Duodenal mucosa (tissue), 2 donors: ENCODE measurements around the gene STAC3.

ENCODE experiments used
- H3K27ac ChIP-seq: one replicate; pipeline ENCODE4 v1.7.0; 2013; ENCODE audit warnings: low read depth, low read length
- H3K27me3 ChIP-seq, 2 donors: one replicate each; pipeline ENCODE4 v1.7.0; 2013; ENCODE audit warnings: low read length in 2 of 2, control low read depth in 1 of 2; ENCODE audit not compliant: insufficient read depth in 2 of 2, control insufficient read depth in 1 of 2
- H3K36me3 ChIP-seq, 2 donors: one replicate each; pipeline ENCODE4 v1.7.0; 2013; ENCODE audit warnings: low read length in 2 of 2, control low read depth in 1 of 2; ENCODE audit not compliant: insufficient read depth in 2 of 2, control insufficient read depth in 1 of 2
- H3K4me1 ChIP-seq, 2 donors: one replicate each; pipeline ENCODE4 v1.7.0; 2013; ENCODE audit warnings: low read length in 2 of 2, control low read depth in 1 of 2; ENCODE audit not compliant: insufficient read depth in 2 of 2, control insufficient read depth in 1 of 2
- H3K4me3 ChIP-seq, 2 donors: one replicate each; pipeline ENCODE4 v1.7.0; 2013; ENCODE audit warnings: low read length in 2 of 2, low read depth in 1 of 2
- H3K9ac ChIP-seq, 2 donors: one replicate each; pipeline ENCODE4 v1.7.0; 2013; ENCODE audit warnings: low read length in 2 of 2, low read depth in 1 of 2
- H3K9me3 ChIP-seq, 2 donors: one replicate each; pipeline ENCODE4 v1.7.0; 2013; ENCODE audit warnings: low read length in 2 of 2, control low read depth in 1 of 2; ENCODE audit not compliant: control insufficient read depth in 1 of 2

STAC3 gene

DNA sequence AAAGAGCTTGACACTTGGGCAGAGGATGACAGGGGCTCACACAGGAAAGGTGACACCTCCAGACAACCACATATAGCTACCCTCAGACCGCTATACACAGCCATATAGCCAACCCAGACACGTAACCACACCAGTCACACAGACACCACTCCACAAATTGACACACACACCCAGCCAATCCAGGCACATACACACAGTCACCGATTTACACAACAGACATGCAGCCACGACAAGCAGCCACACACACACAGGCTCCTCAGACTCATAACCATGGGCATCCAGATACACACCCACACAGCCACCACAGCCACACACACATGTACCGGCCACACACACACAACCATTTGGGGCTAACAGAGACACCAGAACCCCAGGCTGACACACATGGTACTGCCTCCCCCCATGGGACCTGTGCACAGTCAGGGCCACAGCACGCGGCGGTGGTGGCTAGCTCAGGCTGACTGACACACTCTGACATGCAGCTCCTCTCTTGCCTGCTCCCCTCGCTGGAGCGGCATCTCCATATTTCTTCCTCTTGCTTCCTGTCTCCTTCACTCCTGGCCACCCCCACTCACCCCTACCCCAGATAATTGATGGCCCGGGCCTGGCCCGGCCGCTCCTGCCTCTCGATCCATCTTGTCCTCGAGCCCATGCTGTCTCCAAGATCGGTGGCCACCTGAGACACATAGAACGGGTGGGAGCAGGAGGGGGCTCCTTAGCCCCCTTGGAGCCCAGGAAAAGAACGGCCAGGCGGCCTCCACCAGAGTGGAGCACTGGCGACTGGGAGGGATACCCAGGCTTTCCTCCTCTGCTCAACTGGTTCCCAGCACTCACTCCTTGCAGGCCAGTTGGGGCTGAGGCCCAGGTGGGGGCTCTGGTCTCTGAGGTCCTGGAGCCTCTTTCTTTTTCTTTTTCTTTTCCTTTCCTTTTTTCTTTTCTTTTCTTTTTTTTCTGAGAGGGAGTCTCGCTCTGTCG lies 27.5 kb downstream of the STAC3 start:
- H3K4me3 ChIP-seq = no peak overlapping the region
- peaks cover 71 to 86% of the 10 kb centered on the region in 2 donors for H3K27me3 ChIP-seq
- no peak overlapping the region for H3K9ac ChIP-seq
- H3K27ac ChIP-seq = no peak overlapping the region
- peaks cover 10 to 11% of the 10 kb centered on the region in 2 donors for H3K4me1 ChIP-seq
- H3K36me3 ChIP-seq = no peaks in the 10 kb centered on the region
- no peaks in the 10 kb centered on the region for H3K9me3 ChIP-seq

DNA sequence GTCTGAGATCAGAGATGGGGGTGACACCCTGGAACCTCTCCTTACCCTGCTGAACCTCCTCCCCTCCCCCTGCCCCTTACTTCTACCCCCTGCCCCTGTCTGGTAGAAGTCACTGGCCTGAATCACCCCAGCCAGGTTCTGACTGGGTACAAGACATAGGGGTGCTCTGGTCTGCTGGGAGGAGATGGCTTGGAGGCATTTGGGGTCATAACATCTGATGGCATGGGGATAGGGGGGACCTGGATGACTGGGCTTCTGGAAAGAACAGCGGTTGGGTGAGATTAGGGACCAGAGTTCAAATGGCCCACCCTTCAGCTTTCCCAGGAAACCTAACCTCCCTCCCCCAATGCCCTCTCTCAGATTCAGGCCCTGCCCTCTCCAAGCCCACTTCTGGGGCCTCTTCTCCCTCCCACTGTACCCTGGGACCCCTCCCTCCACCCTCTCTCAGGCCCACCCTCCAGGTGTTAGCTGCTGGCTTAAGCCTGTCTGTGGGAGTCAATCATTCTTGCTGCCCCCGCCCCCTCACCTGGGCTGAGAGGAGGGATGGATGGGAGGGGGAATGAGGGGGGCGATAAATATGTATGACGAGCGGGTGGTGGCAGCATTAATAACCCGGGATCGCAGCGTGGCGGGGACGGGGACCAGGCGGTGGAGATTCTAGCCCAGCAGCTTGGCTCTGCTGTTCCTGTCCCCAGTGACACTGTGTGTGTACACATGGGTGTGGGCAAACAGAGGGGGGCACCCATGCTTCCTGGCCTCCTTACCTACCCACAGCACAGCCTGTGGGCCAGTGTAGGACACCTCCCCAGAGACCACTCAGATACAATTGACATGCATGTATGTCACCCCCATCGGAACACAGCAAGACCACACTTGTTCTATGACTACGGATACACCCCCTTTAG lies 28.4 kb downstream of the STAC3 start:
- Histone ChIP-seq H3K27me3 (peaks cover 80 to 93% of the 10 kb centered on the region in 2 donors), H3K4me3 (no peak overlapping the region), H3K27ac (no peak overlapping the region), H3K9ac (no peak overlapping the region), H3K36me3 (no peaks in the 10 kb centered on the region), H3K9me3 (no peaks in the 10 kb centered on the region), H3K4me1 (peaks cover 9 to 13% of the 10 kb centered on the region in 2 donors)

DNA sequence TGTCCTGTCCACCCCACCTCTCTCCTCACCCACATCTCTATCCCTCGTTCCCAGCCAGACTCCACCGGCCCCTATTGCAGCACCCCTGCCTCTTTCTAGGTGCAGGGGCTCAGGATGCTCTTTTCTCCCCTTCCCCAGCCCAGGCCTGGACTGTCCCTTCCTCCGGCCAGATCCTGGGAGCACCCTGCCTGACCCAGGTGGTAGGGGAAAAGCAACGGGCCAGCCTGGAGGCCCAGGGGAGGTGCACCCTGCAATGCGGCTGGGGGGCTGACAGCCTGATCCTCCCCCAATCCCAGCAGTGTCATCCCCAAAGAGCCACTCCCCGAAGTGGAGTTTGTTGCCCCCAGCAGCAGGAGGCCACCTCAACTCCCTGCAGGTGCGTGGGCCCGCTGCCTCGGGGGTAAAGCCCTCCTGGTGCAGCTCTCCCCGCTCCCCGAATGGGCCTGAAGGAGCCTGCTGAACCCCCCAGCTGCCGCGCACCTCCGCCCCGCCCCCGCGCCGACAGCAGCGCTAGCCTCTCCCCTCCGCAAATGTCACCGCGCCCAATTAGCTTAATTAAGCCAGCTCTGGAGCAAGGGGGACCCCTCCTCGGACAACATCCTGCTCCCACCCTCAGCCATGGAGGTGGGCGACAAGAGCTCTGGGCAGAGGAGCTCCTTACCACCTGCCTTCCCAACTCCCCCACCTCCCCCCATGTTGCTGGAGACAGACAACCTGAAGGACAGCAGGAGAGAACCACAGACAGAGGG lies 29.6 kb downstream of the STAC3 start:
- H3K27me3 ChIP-seq = peaks cover 85 to 87% of the 10 kb centered on the region in 2 donors
- H3K4me1 ChIP-seq = peaks cover 10 to 22% of the 10 kb centered on the region in 2 donors
- no peak overlapping the region for H3K27ac ChIP-seq
- no peaks in the 10 kb centered on the region for H3K9me3 ChIP-seq
- no peak overlapping the region for H3K4me3 ChIP-seq
- H3K9ac ChIP-seq = no peak overlapping the region
- H3K36me3 ChIP-seq = no peaks in the 10 kb centered on the region

- Histone ChIP-seq H3K4me3 (no peak overlapping the region), H3K27me3 (peaks cover 86% of the 10 kb centered on the region in 2 donors), H3K4me1 (peaks cover 12 to 22% of the 10 kb centered on the region in 2 donors)
Observed at GRCh38 chr12:57220770-57221168, 30.2 kb downstream of the STAC3 start.

GRCh38 chr12:57219993-57220754 lies 30.8 kb downstream of the STAC3 start:
- Histone ChIP-seq H3K9me3 (no peaks in the 10 kb centered on the region), H3K9ac (no peak overlapping the region), H3K4me3 (no peak overlapping the region), H3K4me1 (peaks cover 16 to 24% of the 10 kb centered on the region in 2 donors), H3K36me3 (no peaks in the 10 kb centered on the region), H3K27me3 (peaks cover 86 to 88% of the 10 kb centered on the region in 2 donors), H3K27ac (no peak overlapping the region)

More at GRCh38 chr12:57220770-57221168, 30.2 kb downstream of the STAC3 start:
- no peaks in the 10 kb centered on the region for H3K36me3 ChIP-seq
- H3K9me3 ChIP-seq = no peaks in the 10 kb centered on the region
- H3K27ac ChIP-seq = no peak overlapping the region
- H3K9ac ChIP-seq = no peak overlapping the region

DNA sequence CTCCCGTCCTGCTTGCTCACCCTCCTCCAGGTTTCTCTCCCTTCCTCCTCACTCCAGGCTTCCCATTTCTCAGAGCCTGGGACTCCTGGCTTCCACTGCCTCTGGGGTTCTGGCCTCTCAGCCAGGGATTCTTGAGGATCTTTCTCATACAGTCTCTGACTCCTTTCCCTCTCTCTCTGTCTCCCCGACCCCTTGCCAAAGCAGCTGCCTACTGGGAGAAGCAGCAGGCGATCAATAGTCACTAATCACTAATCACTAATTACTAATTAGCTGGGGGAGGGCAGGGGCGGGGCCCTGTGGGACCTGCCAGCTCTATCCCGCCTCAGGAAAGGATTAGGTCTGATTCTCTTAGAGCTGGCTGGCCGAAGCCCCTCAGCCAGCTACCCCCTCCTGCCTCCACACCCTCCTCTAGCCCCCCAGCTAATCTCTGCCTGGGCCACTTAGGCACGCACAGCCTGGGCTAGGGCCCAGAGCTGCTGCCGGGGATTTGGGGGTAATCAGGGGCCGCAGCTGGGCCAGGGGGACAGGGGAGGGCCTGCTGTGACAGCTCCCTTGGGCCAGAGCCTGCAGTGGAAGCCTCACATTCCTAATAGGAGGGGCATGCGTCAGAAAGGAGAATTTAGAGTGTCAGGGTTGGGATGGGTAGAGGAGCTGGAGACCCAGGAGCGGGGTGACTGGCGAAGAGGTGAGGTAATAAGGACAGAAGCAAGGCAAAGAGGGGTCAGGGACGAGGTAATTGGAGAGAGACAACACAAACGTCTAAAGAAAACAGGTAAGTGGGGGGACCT lies 31.6 kb downstream of the STAC3 start:
- H3K9ac ChIP-seq = no peak overlapping the region
- peaks cover 16 to 24% of the 10 kb centered on the region in 2 donors for H3K4me1 ChIP-seq
- no peaks in the 10 kb centered on the region for H3K9me3 ChIP-seq
- H3K27ac ChIP-seq = no peak overlapping the region
- no peaks in the 10 kb centered on the region for H3K36me3 ChIP-seq
- peaks cover 86 to 87% of the 10 kb centered on the region in 2 donors for H3K27me3 ChIP-seq
- no peak overlapping the region for H3K4me3 ChIP-seq

GRCh38 chr12:57218030-57218853 lies 32.7 kb downstream of the STAC3 start:
- H3K27ac ChIP-seq = no peak overlapping the region

More at GRCh38 chr12:57218030-57218853, 32.7 kb downstream of the STAC3 start:
- Histone ChIP-seq H3K9me3 (no peaks in the 10 kb centered on the region), H3K27me3 (peaks cover 77 to 82% of the 10 kb centered on the region in 2 donors), H3K4me3 (no peak overlapping the region), H3K4me1 (peaks cover 16 to 26% of the 10 kb centered on the region in 2 donors), H3K9ac (no peak overlapping the region), H3K36me3 (no peaks in the 10 kb centered on the region)
